Heart left ventricle (tissue), 13 donors: ENCODE results near the gene CCDC150.

ENCODE experiments used
- CTCF ChIP-seq, 12 donors: fragments of 200-600 bp; sonication (generic) in 4 of 12; IDR thresholded peaks; one replicate each; pipeline versions ENCODE4 v1.5.0 to v1.8.0; 2018 to 2022; ENCODE audit warnings: antibody characterized with exemption in 12 of 12, mild to moderate bottlenecking in 5 of 12
- POLR2A ChIP-seq, 2 donors: fragments of 450-650 bp; IDR thresholded peaks; one replicate each; pipeline ENCODE4 v1.6.1; 2017; ENCODE audit warnings: antibody characterized with exemption in 2 of 2, mild to moderate bottlenecking in 2 of 2, moderate library complexity in 2 of 2
- donor health status: ischemic (EF 13 %, LVEDD 7.1; RV severe dilation, severe dysfunction).
- donor health status: DM: no; HTN: yes; CAD: no.
- donor health status: DM: no; HTN: no; CAD: no.
- donor health status: ischemic (EF 25% LVEDD 6.9; RV normal size, moderate dysfunction).
- donor health status: ischemic (EF 25% LVEDD 5.7; RV mildly dilated, moderate dysfunction).
- donor health status: ischemic (EF 35%, LVEDD 5.7; RV mildly dilated, moderate dysfunction).
- donor health status: nonischemic (EF 11% LVEDD 7.7; RV severe dilation, severe dysfunction).
- donor health status: DM: yes; HTN: yes; CAD: no.
- donor health status: PGD.
- donor health status: ischemic (EF 29% LVEDD 5.4; RV normal size, mild dysfunction).
- donor health status: nonischemic (EF 23%, LVEDD 6.1; RV moderate dilation, normal function).

GRCh38 chr2:196725882-196726281 lies 86.4 kb downstream of the CCDC150 start:
- TF ChIP-seq CTCF (IDR thresholded peaks at IDR 0.05) (no peak), POLR2A (IDR thresholded peaks at IDR 0.05) (no peak)
